Sigmoid colon (tissue), 4 donors: ENCODE measurements around the gene ADCY1.

Experiments used
- CTCF ChIP-seq, 4 experiments: fragments of 450-650 bp in 3 of 4; fragments of 200-600 bp in 1 of 4; IDR thresholded peaks; one replicate each; pipeline ENCODE4 v1.5.1; 2016 to 2019; ENCODE audit warnings: antibody characterized with exemption in 4 of 4, mild to moderate bottlenecking in 3 of 4, moderate library complexity in 2 of 4
- EP300 ChIP-seq, 4 donors: sonication (generic); formaldehyde crosslinking; IDR thresholded peaks; one replicate each; pipeline ENCODE4 v1.6.1; 2017; ENCODE audit warnings: antibody characterized with exemption in 4 of 4
- POLR2A ChIP-seq, 2 donors: fragments of 450-650 bp; IDR thresholded peaks; one replicate each; pipeline ENCODE4 v1.6.1; 2016; ENCODE audit warnings: antibody characterized with exemption in 2 of 2, mild to moderate bottlenecking in 2 of 2, moderate library complexity in 2 of 2
- POLR2AphosphoS5 ChIP-seq, 4 donors: sonication (generic); formaldehyde crosslinking; IDR thresholded peaks; one replicate each; pipeline ENCODE4 v1.6.1; 2017; ENCODE audit warnings: antibody characterized with exemption in 4 of 4

DNA sequence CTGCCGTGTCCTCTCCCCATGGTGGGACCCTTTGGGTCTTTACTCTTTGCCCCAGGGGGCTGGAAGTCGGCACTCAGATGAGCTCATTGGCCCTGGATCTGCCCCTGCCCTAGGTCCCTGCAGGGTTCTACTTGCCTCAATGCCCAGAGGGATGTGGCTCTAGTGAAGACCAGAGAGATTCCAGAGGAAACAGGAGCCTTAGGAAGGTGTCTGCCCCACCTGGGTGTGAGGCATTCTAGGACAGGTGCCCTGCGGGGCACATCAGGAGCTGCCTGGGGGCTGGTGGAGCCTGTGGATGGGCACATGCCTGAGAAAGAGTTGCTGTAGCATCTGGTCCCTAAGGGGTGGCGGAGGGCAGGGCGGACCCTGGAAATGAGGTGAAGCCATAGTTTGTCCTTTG, 128.6 kb downstream of the ADCY1 start:
- no peak for TF ChIP-seq CTCF (IDR thresholded peaks at IDR 0.05)
- no peak for TF ChIP-seq POLR2AphosphoS5 (IDR thresholded peaks at IDR 0.05)
- no peak for TF ChIP-seq POLR2A (IDR thresholded peaks at IDR 0.05)
- TF ChIP-seq EP300 (IDR thresholded peaks at IDR 0.05) = no peak
